GM18907 (cell line): Measurements from ENCODE around the gene STPG1.

Source experiments
- ATAC-seq: cut with Tn5 transposase; IDR thresholded peaks from one replicate; pipeline ENCODE4 v1.9.1; 2021; ENCODE audit warnings: mild to moderate bottlenecking, moderate library complexity; ENCODE audit not compliant: unreplicated experiment

STPG1 gene

DNA sequence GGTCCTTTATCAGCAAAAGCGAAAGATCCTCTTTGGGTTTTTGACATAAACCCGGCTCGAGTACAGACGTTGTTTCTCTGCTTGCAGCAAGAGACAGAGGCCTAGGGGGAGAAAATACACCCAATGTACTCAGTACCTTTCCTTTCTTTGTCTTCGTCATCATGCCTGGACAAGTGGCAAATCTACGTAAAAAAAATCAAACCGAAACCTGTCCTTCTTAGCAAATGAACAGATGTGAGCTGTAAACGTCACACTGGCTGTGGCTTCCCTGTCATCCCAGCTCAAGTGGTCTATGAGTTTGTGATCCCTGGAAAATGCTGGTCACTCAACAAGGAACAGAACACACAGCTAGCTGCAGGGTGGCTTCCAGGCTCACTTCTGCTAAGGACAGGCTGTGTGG lies 39.9 kb downstream of the STPG1 start:
- ATAC-seq: no peak

DNA sequence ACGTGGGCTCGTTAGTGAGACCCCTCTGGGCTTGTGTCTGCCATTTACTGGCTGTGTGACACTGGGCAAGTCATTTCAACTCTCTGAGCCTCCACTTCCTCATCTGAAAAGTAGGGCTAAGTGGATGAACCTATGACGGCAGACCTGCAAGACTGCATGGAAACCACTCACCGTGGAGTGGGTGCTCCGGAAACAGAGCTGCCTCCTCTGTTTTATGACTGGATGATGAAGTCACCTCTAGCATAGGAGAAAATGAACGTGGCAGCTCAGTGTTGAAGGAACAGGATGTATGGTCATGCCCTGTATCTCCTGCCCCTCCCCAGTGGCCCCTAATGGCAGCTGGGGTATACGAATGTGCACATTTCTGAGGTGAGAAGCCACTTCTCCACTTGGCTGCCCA lies 40.5 kb downstream of the STPG1 start:
- peak; percentile 42 for ATAC-seq

DNA sequence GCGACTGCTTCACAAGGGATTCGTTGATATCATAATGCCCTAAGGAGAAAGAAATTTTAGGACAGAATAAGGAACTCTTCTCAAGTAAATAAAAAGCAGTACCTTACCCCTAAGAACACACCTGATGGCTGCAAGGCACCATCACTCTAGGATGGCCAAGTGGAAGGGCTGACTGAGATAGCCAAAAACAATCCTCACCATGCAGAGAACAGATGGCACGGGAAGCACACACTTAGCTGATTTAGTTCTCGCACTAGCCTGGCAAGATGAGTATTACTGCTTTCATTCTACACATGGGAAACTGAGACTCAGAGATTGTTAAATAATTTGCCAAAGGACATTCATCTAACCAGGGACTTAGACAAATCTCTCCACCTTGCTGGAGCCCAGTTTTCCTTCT lies 43.8 kb downstream of the STPG1 start:
- ATAC-seq: no peak

DNA sequence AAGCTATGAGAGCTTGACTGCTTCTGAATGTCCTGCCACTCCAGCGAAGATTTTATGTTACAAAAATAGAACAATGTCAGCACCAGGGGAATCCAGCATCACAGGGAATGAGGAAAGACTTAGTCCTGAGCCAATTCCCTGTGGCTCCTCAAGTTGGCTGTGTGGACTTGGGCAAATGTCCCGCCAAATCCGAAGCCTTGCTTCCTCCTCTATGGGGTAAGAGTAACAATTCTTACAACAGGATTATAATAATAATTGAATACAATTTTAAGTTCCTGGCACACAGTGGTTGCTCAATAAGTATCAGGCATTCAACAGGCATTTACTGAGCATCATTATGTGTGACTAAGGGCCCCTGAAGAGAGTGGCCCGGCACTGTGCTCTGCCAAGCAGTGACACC lies 44.4 kb downstream of the STPG1 start:
- ATAC-seq: no peak

DNA sequence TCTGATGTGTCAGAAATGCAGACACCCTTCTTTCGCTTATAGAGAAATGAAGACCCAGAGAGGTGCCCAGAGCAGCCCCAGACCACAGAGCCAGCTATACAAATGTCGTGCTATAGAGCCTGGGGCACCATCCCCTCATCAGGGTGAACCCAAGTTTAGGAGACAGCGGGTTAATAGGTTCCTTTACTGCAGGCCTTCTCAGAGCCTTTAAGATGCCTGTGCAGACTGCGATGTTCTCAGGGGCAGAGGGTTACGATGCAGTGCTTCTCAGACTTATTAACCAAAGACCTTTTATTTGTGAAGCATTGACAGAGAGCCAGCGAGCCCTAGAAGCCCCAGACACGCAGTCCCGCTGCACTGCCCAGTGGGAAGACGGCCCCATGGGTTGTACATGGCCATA lies 46.9 kb downstream of the STPG1 start:
- ATAC-seq: no peak

DNA sequence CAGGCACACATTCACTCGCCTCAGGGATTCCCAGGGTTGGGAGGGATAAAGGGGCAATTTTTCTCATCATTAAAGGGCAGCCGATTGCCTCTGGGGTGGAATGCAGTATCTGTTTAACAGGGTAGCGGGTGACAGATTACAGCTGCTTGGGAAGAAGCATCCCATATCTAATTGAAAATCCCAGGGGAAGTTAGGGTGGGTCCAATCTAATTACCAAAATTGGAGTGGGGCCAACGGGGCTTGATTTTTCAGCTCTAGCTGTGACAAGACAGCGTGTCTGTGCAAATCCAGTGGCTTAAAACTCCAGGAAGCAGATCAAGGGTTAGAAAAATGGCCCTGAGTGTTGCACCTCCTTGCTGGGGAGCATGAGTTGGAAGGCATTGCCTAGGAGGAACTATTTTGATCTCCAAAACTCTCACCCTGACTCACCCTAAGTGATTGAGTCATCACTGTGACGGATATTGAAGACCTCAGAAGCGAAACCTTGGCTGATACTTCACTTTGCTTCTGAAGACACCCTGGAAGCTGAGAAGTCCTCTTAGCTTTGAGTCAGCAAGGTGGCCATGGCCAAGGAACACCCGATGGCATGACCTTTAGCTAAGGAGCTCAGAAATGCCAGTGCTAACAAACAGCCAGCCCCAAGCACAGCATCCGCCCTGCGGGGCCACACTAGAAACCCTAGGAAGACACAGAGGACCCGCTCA lies 48.5 kb downstream of the STPG1 start:
- ATAC-seq: no peak

DNA sequence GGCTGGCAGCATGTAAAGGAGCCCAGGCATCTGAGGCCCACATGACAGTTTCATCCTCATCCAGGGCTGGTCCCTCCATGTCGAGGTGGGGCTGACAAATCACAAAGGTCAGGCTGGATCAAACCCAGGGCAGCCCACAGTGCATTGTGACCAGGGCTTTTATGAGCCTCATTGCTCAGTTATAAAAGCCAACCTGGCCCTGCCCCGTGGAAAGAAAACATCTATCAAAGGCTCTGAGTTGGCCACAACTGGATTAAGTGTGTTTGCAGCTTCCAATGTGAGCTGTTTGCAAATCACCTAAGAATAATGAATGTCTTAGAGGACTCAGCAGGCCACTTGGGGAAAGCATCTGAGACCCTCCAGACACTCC lies 49.0 kb downstream of the STPG1 start:
- no peak for ATAC-seq

DNA sequence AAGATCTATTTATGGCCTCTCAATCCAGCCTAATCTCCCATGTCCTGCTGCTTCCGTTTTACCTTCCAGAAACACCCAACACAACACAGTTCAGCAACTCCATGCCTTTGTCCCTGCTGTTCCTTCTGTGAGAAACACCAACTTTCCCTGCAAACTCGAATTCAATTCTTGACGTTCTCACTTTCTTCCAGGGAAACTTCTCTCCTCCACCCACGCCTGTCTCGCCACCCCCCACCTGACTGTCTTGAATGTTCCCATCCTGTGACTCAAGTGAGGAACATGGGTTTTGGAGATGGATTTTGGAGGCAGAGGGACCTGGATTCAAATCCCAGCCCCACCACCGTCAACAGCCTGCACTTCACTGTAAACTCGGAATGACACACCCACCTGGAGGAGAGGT lies 49.6 kb downstream of the STPG1 start:
- ATAC-seq: no peak

DNA sequence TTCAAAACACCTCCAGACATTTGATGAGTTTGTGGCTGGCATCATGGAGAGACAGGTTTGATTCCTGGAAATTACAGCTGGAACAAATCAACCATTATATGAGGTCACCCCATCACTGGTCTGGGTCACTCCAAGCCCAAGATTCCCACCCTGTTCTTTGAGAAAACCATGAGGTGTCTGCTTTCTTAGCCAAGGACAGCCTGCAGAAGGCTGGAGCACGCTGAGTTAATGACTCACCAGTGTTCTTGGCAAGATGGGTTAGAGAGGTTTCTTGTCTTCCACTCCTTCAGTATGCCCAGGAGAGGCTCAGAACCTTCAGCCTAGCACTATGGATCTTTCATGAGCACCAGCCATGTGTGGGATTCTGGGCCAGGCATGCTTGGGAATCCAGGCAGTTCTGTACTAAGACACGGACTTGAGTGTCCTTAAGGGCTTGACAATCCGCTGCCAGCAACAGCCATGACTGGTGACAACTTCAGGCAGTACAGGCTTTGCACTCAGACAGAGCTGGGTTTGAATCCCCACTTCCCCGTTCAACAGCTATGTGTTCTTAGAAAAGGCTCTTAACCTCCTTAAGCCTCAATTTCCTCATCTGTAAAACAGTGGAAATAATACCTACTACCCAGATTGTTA lies 50.5 kb downstream of the STPG1 start:
- ATAC-seq: no peak

DNA sequence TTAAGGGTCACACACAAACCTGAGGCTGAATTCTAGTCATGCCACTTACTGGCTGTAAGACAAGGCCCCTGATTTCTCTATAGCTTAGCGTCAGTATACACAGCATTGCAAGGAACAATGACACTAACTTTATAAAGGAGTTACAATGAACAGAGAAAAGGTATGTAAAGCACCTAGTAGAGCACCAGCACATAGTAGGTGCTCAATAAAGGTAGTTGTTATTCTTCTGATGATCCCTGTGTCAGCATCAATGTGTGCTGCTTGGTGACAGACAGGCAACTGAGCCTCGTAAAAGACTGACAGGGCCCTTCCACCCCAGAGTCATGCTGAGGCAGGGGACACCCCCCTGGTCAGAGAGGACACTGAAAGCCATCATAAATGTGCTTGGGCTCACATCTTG lies 51.2 kb downstream of the STPG1 start:
- no peak for ATAC-seq

DNA sequence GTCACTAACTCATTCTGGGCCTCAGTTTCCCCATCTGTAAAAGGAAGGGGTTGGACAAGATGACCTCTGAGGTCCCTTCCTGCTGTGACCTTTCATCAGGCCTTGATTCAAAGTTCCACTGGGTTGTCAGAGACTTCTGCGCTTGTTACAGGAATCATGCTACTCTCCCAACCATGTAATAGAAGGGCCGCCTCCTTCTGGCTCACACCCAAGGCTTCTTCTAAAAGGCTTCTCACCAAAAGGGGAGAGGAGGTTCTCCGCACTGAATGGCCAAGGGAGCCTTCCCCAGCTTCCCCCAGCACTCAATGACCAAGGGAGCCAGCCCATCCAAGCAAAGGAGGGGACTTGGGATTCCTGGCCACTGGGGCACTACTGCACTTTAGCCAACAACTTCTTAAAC lies 51.8 kb downstream of the STPG1 start:
- ATAC-seq: no peak

DNA sequence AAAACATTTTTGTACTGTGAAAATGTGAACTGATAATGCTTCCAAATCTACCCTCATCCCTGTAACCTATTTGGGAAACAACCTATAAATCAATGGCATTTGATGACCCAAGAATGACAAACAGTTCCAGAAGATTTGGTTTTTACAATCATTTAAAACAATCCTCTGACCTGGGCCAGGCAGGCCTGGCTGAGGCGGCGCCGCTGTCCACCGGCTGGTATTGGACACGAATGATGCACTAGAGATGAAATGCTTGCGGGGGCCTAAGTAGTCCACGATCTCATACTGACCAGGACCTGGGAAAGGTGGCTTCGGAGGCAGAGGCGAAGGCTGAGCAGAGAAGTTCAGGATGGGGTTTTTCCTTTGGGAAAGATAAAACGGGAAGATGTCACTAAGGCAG lies 52.9 kb downstream of the STPG1 start:
- no peak for ATAC-seq

DNA sequence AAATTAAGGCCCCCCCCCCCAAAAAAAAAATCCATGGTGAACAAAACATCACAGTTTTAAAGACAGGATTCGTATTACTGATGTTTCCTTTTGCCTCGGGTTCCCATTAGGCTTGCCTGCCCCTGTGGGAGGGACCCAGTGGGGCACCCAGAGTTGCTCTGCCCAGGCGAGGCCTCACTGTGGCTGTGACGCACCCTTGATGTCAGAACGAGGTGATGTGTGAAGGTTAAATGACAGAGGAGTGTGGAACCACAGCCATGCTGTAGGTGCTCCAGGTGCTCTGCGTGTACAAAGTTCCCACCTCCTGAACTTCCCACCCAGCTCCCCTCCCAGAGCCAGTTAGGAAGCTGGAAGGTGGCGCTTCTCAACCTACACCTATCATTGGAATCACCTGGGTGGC lies 56.5 kb downstream of the STPG1 start:
- no peak for ATAC-seq

DNA sequence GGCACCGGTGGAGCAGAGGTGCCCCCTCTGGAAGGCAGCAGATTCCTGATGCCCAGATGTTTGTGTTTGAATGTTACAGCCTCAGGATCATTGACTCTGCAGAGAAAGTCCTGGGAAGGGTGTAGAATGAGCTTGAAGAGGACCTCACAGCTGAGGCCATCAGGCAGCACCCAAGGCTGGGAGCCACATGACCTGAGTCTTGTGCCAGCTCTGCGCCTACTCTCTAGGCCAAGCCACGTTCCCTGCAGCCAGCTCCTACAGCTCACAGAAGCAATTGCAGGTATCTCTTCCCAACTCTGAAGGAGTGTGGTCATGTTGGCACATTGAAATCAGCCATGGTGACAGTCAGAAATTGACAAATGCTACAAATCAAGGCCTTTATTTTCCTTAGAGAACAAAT lies 58.1 kb downstream of the STPG1 start:
- no peak for ATAC-seq

DNA sequence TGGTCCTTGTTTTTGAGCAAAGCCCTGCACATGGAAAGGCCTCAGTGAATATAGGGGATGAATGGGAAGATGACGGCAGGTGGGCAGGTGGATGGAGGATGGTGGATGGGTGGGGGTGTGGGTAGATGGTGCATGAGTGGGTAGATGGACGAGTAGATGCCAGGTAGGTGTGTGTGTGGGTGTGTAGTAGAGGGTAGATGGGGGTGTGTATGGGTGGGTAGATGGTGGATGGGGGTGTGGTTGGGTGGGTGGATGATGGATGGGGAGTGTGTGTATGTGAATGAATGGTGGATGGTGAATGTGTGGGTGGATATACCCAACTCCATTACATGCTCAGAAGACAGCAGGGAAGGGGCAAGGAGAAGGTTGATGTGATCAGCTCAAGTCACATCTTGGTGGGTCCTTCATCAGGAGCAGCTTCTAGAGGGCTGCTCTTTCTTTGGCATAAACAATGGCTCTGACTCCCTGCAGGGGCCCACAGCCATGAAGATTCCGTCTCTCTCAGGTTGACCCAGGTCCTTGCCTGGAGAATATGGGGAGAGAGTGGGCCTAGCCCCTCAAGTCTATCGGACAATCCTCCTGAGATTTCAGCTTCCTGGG lies 60.2 kb downstream of the STPG1 start:
- ATAC-seq: no peak

DNA sequence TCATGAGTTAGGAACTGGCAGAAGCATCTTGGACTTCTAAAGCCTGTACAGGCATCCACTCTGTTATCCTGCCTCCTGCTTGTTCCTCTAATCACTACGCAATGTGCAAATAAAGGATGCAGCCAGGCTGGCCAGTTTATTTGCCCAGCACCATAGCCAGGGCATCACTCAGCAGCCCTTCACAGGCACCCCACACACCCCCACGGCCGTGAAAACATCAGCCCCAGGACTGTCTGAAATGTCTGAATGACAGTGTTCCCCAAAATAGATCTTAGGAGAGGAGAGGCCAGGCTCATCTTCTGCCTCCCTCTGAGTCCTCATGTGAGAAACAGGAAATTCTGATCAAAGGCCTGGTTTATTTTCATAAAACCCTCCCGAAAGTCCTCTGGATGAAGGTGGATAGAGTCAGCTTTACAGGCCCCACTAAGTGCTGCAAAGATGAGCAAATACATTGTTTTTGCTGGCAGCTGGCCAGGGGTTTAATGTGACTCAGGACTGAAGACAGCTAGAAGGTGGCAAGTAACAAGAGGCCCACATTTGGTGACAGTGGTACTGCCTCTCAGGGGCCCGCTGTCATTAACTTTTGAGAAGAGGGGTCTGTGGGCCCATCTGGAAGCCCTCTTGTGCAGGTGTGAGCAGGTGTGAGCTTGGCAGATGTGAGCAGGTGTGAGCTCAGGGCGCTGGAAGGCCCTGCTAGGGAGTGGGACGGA lies 61.5 kb downstream of the STPG1 start:
- no peak for ATAC-seq

DNA sequence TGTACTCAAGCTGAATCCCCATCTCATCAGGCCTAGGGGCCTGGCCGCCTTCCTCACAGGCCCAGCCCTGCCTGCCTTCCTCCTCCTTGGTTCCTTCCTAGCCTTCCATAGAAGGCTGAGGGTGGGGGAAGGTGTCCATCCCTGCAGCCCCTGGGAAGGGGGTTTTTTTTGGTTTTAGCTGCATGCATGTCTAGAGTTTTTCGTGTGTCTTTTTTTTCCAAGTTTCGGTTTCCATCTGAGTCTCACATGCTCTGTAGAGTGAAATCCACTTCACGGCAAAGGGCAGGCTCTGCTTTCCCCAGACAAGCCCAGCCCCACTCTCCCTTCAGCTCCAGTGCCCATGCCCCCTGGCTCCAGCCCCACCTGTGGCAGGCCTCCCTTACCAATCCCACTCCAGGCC lies 62.3 kb downstream of the STPG1 start:
- ATAC-seq: no peak

DNA sequence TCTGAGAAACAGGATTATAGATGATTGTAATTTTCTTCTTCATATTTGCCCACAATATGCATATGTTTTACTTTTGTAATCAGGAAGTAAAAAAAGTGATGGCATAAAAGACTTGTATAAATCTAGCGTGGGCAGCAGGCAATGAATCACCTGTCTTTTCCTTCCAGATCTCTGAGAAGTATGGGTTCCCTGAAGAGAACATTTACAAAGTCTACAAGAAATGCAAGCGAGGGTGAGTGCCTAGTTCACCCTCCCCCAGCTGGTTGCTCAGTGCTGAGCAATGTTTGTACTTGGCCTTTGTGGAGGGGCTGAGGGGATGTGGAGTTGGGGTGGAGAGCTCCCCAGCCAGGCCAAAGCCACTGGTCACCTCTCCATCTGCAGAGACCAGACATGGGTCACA lies 63.7 kb downstream of the STPG1 start:
- ATAC-seq: no peak

DNA sequence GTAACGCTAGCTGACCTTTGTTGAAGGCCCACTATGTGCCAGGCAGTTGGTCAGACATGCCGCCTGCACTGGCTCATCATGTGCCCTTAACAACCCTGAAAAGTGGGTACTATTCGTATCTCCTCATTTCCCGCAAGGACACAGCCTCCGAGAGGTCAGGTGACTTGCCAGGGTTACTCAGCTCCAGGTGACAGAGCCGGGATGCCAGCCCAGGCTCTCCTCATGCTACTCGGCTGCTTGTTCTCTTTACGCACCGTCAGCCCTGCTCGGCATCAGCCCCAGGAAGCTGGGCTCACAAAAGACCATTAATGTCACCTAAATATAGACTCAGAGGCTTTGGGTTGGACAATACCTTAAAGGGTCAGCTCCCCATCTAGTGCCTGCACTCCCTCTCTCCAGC lies 65.4 kb downstream of the STPG1 start:
- ATAC-seq: no peak

DNA sequence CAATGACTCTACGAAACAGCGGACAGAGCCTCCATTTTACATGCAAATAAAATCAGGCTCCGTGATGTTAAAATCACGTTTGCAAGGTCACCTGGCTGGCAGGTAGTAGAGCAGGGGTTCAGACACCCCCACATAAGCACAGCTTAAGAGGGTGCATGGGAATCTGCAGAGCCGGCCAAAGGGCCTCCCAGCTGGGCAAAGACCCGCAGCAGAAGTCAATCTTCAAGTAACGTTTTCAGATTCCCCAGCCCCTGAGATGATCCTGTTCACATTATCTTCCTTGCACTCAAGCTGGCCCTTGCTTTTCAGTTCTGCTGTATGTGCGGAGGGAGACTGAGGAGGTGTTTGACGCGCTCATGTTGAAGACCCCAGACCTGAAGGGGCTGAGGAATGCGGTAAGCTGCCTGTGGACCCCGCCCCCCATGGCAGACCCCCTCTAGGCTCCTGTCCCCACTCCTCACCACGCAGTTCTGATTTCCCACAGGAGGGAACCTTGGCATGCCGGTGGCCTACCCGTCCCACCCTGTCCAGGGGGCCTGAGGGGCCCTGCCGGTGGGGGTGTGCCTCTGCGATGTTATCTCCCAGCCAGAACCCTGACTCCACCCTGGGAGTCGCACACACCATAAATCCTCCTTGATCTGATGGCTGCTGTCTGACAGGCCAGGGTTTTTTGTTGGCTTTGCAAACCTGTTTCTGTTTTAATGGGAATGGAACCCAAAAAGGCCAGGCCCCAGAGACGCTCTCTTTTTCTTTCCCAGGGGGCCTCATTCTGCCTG lies 66.2 kb downstream of the STPG1 start:
- no peak for ATAC-seq

DNA sequence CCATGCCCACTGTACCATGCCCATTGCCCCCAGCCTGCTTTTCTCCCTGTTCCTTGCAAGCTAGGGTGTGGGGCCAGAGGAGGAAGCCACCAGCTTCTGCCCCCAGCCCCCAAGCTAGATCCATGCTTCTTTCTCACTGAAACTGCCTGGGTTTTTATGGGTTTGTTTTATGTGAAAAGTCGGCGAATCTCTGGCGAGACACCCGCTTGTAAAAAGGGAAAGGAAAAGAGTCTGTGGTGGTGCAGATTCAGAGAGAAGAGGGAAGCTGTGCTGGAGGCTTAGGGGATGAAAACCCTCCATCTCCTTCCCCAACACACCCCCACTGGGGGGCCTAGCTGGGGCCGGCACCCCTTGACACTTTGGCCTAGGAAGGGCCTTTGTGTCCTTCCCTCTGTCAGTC lies 68.2 kb downstream of the STPG1 start:
- no peak for ATAC-seq
